GM03348 (cell line): ENCODE results near the gene P2RX3.
A peak's percentile ranks its signal among the peaks of the same experiment; 100 is the strongest.
"Not testable (repeated sequence)": the region's sequence is repeated elsewhere in the genome, so short reads cannot be mapped to it uniquely, and the experiment has no call there.

ENCODE experiments used
- DNase-seq: peaks from one replicate; pipeline ENCODE4 v3.0.0; 2012; ENCODE audit warnings: low spot score

Gene P2RX3

GRCh38 chr11:57399972-57400578 is 61.9 kb downstream of the P2RX3 start:
- DNase-seq, result no peak

GRCh38 chr11:57402188-57403002 is 64.2 kb downstream of the P2RX3 start:
- DNase-seq, result no peak

GRCh38 chr11:57403003-57403801 is 65.0 kb downstream of the P2RX3 start:
- not testable (repeated sequence) for DNase-seq

- DNase-seq, result no peak
Observed at GRCh38 chr11:57403802-57404147, 65.6 kb downstream of the P2RX3 start.

- DNase-seq, result peak; percentile 13
Observed at GRCh38 chr11:57405271-57405860, 67.2 kb downstream of the P2RX3 start.

- peak; percentile 27 for DNase-seq
Observed at GRCh38 chr11:57406337-57406904, 68.3 kb downstream of the P2RX3 start.

- no peak for DNase-seq
Observed at GRCh38 chr11:57407010-57407920, 69.1 kb downstream of the P2RX3 start.

- DNase-seq, result no peak
Observed at GRCh38 chr11:57407941-57408475, 69.9 kb downstream of the P2RX3 start.

- DNase-seq, result no peak
Observed at GRCh38 chr11:57408771-57409170, 70.6 kb downstream of the P2RX3 start.

GRCh38 chr11:57409321-57410100 is 71.4 kb downstream of the P2RX3 start:
- no peak for DNase-seq

GRCh38 chr11:57410287-57410686 is 72.1 kb downstream of the P2RX3 start:
- DNase-seq, result peak; percentile 27

- DNase-seq, result no peak
Observed at GRCh38 chr11:57413681-57414080, 75.5 kb downstream of the P2RX3 start.

- no peak for DNase-seq
Observed at GRCh38 chr11:57414612-57415212, 76.6 kb downstream of the P2RX3 start.

- DNase-seq, result no peak
Observed at GRCh38 chr11:57416436-57416835, 78.3 kb downstream of the P2RX3 start.

- DNase-seq, result peak; percentile 82
Observed at GRCh38 chr11:57417056-57417455, 78.9 kb downstream of the P2RX3 start.

GRCh38 chr11:57418131-57418530 is 80.0 kb downstream of the P2RX3 start:
- no peak for DNase-seq

- DNase-seq, result no peak
Observed at GRCh38 chr11:57419146-57419545, 81.0 kb downstream of the P2RX3 start.

GRCh38 chr11:57421066-57421465 is 82.9 kb downstream of the P2RX3 start:
- DNase-seq, result no peak

GRCh38 chr11:57421805-57422204 is 83.7 kb downstream of the P2RX3 start:
- DNase-seq, result no peak
